ENCODE measurements around the gene ALK.

- TF ChIP-seq, protein P1, sequence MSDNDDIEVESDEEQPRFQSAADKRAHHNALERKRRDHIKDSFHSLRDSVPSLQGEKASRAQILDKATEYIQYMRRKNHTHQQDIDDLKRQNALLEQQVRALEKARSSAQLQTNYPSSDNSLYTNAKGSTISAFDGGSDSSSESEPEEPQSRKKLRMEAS (IDR thresholded peaks at IDR 0.05), result no peak
- TF ChIP-seq CEBPB (IDR thresholded peaks at IDR 0.05), result no peak
- no peak for TF ChIP-seq TCF12 (IDR thresholded peaks at IDR 0.05; ENCODE audit: low read depth)
- no peak for TF ChIP-seq REST (IDR thresholded peaks at IDR 0.05; ENCODE audit: low read depth)
Measured at GRCh38 chr2:29349316-29350030, 571.9 kb downstream of the ALK start.

Data from Ishikawa (cell line).